Measurements from ENCODE around the gene XG.

GRCh38 chrX:2799369-2799768 is 47.5 kb downstream of the XG start:
- TF ChIP-seq CTCF (IDR thresholded peaks at IDR 0.05; ENCODE audit: insufficient read depth, low read length, poor library complexity, severe bottlenecking) (no peak), EZH2phosphoT487 (conservative IDR thresholded peaks at IDR 0.05; ENCODE audit: low read length) (no peak)

All from SU-DHL-6 (cell line).